GM19025 (cell line): Measurements from ENCODE around the gene OR2B2.

Experiments used
- ATAC-seq: cut with Tn5 transposase; IDR thresholded peaks from one replicate; pipeline ENCODE4 v1.9.1; 2021; ENCODE audit warnings: mild to moderate bottlenecking, low read depth, moderate library complexity; ENCODE audit not compliant: unreplicated experiment

The OR2B2 gene

GRCh38 chr6:27893836-27894807, 18.1 kb downstream of the OR2B2 start:
- no peak for ATAC-seq

GRCh38 chr6:27893059-27893835, 18.9 kb downstream of the OR2B2 start:
- peak; percentile 43 for ATAC-seq

GRCh38 chr6:27892649-27893058, 19.5 kb downstream of the OR2B2 start:
- no peak for ATAC-seq

- ATAC-seq = no peak
Measured at GRCh38 chr6:27891320-27891875, 20.8 kb downstream of the OR2B2 start.

- peak; percentile 41 for ATAC-seq
Measured at GRCh38 chr6:27890445-27891319, 21.5 kb downstream of the OR2B2 start.

GRCh38 chr6:27889628-27890444, 22.4 kb downstream of the OR2B2 start:
- no peak for ATAC-seq

GRCh38 chr6:27889275-27889627, 22.9 kb downstream of the OR2B2 start:
- no peak for ATAC-seq

- no peak for ATAC-seq
Measured at GRCh38 chr6:27888566-27888965, 23.6 kb downstream of the OR2B2 start.

- no peak for ATAC-seq
Measured at GRCh38 chr6:27886073-27886472, 26.1 kb downstream of the OR2B2 start.

GRCh38 chr6:27883136-27883535, 29.1 kb downstream of the OR2B2 start:
- ATAC-seq = no peak

GRCh38 chr6:27882624-27883023, 29.6 kb downstream of the OR2B2 start:
- ATAC-seq = no peak

GRCh38 chr6:27879837-27880236, 32.4 kb downstream of the OR2B2 start:
- ATAC-seq = no peak

GRCh38 chr6:27874016-27874415, 38.2 kb downstream of the OR2B2 start:
- ATAC-seq = no peak

- no peak for ATAC-seq
Measured at GRCh38 chr6:27873021-27873940, 38.9 kb downstream of the OR2B2 start.

GRCh38 chr6:27872642-27873020, 39.6 kb downstream of the OR2B2 start:
- no peak for ATAC-seq

GRCh38 chr6:27871924-27872638, 40.1 kb downstream of the OR2B2 start:
- ATAC-seq = peak; percentile 60

GRCh38 chr6:27870291-27870870, 41.8 kb downstream of the OR2B2 start:
- ATAC-seq = no peak
